ENCODE results near the gene BDP1.
"Not testable (repeated sequence)": the region's sequence is repeated elsewhere in the genome, so short reads cannot be mapped to it uniquely, and the experiment has no call there.

The BDP1 gene

GRCh38 chr5:71600783-71601182 is 145.3 kb downstream of the BDP1 start:
- no peak overlapping the region for H3K4me3 ChIP-seq (ENCODE audit: low read depth, low read length)
- DNase-seq (ENCODE audit: low read depth): no peak

GRCh38 chr5:71601222-71602026 is 146.0 kb downstream of the BDP1 start:
- DNase-seq (ENCODE audit: low read depth): peak; percentile 96
- no peak overlapping the region for H3K4me3 ChIP-seq (ENCODE audit: low read depth, low read length)

- not testable (repeated sequence) for H3K4me3 ChIP-seq (ENCODE audit: low read depth, low read length); DNase-seq (ENCODE audit: low read depth)
These were observed 154.5 kb downstream of the BDP1 start for GRCh38 chr5:71609916-71610315.

- no peak for DNase-seq (ENCODE audit: low read depth)
- H3K4me3 ChIP-seq (ENCODE audit: low read depth, low read length): no peak overlapping the region
These were observed 160.4 kb downstream of the BDP1 start for GRCh38 chr5:71615809-71616208.

All from skeletal muscle cell (primary cell).